Testis (tissue), 3 donors: Measurements from ENCODE around the gene AIG1. TPM values are rescaled to one million over a fixed set of nuclear protein-coding genes. Genes with fewer than 3 reads are reported as not detected.

Experiments
- DNase-seq: peaks from one replicate; pipeline ENCODE4 v3.0.0-alpha.2; 2019
- H3K27ac ChIP-seq, 2 donors: fragments of 200-600 bp; sonication (generic); one replicate each; pipeline ENCODE4 v1.5.1; 2019
- H3K27me3 ChIP-seq: fragments of 200-600 bp; sonication (generic); one replicate; pipeline ENCODE4 v1.5.1; 2019
- H3K36me3 ChIP-seq: fragments of 200-600 bp; sonication (generic); one replicate; pipeline ENCODE4 v1.5.1; 2017; ENCODE audit warnings: low read depth; ENCODE audit errors: missing control alignments
- H3K4me1 ChIP-seq: fragments of 200-600 bp; sonication (generic); one replicate; pipeline ENCODE4 v1.5.1; 2019
- H3K4me3 ChIP-seq, 2 donors: fragments of 200-600 bp; sonication (generic); one replicate each; pipeline ENCODE4 v1.5.1; 2017 to 2019
- H3K9me3 ChIP-seq: fragments of 200-600 bp; sonication (generic); one replicate; pipeline ENCODE4 v1.5.1; 2017
- POLR2A ChIP-seq: fragments of 450-650 bp; IDR thresholded peaks from one replicate; pipeline ENCODE4 v1.6.1; 2017; ENCODE audit warnings: antibody characterized with exemption, mild to moderate bottlenecking, moderate library complexity
- WGBS, 2 donors: methylation state at CpG; one replicate each; pipeline ENCODE4 v1.1.5; 2018; 5-methylcytosine and 5-hydroxymethylcytosine counted together
- intact Hi-C: fragments of 100-400 bp; cut with DNase I; formaldehyde crosslinking; loops from one replicate; pipeline ENCODE4 v1.15.1; 2023; ENCODE audit warnings: low total_unique reads
- polyA plus RNA-seq: library from polyadenylated mRNA; stranded (reverse); fragments of 350-450 nt; fragmentation: Illumina TruSeq; extraction: RNeasy Lipid Tissue Mini Kit (QIAGEN cat#74804); gene quantifications from one replicate; pipeline ENCODE4 v1.2.3, GENCODE V29; 2014; ENCODE audit warnings: low read depth, low replicate concordance; ENCODE audit not compliant: insufficient read depth
- total RNA-seq, 2 donors: library from RNA; depleted of rRNA; stranded (reverse); fragments of >200 nt; gene quantifications; one replicate each; pipeline ENCODE4 v1.2.3, GENCODE V29; 2016
- TF ChIP-seq, protein P1 (sequence below), 3 experiments: fragments of 450-650 bp in 2 of 3; fragments of 200-600 bp in 1 of 3; sonication (generic) in 1 of 3; IDR thresholded peaks; one replicate each; pipeline ENCODE4 v1.5.1; 2016 to 2019; ENCODE audit warnings: antibody characterized with exemption in 3 of 3, mild to moderate bottlenecking in 2 of 3, moderate library complexity in 1 of 3

AIG1 gene
- total and polyA plus RNA-seq, 3 donors from 2014 or later: 39.6 to 57.9 (median 50.7) TPM

DNA sequence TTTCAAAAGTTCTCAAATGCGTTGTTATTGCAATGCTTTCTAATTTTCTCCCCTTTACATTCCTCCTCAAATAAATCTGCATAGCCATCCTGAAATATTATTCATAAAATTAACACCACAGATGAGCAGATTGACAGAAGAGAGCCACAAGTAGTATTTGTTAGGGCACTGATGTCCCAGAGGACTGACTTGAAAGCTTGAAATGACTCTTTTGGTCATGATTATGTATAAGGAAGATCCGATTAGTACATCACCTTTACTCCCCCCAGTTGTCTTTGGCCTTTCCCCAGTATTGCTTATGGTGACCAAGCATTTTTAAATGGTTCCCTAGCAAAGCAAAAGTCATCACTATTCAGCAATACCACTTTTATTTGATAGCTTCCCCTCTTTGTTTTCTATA lies 202.2 kb downstream of the AIG1 start:
- WGBS, 2 donors: 95 to 99% methylated on average over 2 of the region's 2 CpGs
- Histone ChIP-seq H3K4me3 (no peak overlapping the region), H3K27ac (no peak overlapping the region), H3K27me3 (no peaks in the 10 kb centered on the region), H3K4me1 (no peaks in the 10 kb centered on the region), H3K36me3 (no peaks in the 10 kb centered on the region), H3K9me3 (no peaks in the 10 kb centered on the region)
- intact Hi-C loops: no loop called here
- TF ChIP-seq POLR2A: no peak
- TF ChIP-seq, protein P1, sequence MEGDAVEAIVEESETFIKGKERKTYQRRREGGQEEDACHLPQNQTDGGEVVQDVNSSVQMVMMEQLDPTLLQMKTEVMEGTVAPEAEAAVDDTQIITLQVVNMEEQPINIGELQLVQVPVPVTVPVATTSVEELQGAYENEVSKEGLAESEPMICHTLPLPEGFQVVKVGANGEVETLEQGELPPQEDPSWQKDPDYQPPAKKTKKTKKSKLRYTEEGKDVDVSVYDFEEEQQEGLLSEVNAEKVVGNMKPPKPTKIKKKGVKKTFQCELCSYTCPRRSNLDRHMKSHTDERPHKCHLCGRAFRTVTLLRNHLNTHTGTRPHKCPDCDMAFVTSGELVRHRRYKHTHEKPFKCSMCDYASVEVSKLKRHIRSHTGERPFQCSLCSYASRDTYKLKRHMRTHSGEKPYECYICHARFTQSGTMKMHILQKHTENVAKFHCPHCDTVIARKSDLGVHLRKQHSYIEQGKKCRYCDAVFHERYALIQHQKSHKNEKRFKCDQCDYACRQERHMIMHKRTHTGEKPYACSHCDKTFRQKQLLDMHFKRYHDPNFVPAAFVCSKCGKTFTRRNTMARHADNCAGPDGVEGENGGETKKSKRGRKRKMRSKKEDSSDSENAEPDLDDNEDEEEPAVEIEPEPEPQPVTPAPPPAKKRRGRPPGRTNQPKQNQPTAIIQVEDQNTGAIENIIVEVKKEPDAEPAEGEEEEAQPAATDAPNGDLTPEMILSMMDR (IDR thresholded peaks at IDR 0.05): no peak
- no peak for DNase-seq

DNA sequence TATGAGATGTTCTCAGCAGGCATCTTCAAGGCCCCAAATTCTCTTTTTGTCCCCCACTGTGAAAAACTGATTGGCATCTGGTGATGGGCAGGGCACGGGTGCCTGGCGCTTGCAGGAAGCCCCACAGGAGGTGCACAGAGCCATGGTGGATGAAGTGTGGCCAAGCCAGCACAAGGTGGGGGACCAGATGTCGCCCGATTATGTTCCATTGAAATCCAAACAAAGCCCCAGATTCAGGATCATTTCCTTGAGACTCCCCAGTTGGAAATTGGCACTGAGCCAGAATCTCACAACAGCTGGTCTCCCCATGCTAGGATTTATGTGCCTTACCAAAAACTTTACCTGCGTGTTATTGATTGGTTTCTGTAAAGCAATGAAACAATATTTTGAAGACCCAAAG lies 203.7 kb downstream of the AIG1 start:
- Histone ChIP-seq H3K9me3 (no peaks in the 10 kb centered on the region), H3K4me3 (no peak overlapping the region), H3K4me1 (no peaks in the 10 kb centered on the region), H3K36me3 (no peaks in the 10 kb centered on the region), H3K27ac (no peak overlapping the region), H3K27me3 (no peaks in the 10 kb centered on the region)
- 85 to 90% methylated on average over 5 of the region's 5 CpGs for WGBS, 2 donors
- no peak for DNase-seq
- intact Hi-C loops: no loop called here
- TF ChIP-seq, protein P1 (IDR thresholded peaks at IDR 0.05): no peak
- no peak for TF ChIP-seq POLR2A

DNA sequence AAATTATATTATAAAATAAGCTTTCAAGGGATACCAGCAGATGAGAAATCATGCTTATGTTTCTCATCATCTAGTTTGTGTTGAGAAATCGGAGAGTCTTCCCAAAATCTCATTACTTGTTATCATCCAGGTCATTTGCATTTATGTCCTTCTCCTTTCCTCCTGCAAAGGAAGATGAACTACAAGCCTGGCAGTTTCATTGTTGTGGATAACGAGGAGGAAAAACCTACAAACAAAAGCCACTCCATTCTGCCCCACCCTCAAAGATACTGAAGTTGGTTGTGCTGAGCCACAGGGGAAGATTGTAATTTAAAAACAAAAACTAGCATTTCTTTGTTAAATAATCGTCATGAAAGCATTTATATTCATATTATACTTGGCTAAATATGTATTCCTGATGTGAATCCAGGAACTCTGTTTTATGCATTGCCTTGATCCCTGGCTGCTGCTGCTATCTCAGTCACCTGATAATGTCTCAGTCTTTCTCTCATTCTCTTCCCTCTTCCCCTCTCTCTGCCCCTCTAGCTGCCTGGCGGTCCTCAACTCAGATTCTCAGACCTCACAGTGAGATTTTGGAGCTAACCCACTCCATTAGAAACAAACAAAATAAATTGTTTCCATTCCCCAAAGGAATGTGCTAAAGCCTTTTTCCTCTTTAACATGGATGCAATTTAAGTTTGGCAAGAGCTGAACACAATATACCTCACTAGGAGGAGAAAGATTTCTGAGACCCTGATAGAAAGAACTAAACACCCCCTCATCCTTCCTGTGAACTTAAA lies 204.5 kb downstream of the AIG1 start:
- Histone ChIP-seq H3K4me1 (no peaks in the 10 kb centered on the region), H3K4me3 (no peak overlapping the region), H3K27ac (no peak overlapping the region), H3K36me3 (no peaks in the 10 kb centered on the region), H3K9me3 (no peaks in the 10 kb centered on the region), H3K27me3 (no peaks in the 10 kb centered on the region)
- WGBS, 2 donors: 30 to 42% methylated on average over 4 of the region's 4 CpGs
- intact Hi-C loops: no loop called here
- TF ChIP-seq, protein P1 (IDR thresholded peaks at IDR 0.05): no peak
- TF ChIP-seq POLR2A: no peak
- no peak for DNase-seq

DNA sequence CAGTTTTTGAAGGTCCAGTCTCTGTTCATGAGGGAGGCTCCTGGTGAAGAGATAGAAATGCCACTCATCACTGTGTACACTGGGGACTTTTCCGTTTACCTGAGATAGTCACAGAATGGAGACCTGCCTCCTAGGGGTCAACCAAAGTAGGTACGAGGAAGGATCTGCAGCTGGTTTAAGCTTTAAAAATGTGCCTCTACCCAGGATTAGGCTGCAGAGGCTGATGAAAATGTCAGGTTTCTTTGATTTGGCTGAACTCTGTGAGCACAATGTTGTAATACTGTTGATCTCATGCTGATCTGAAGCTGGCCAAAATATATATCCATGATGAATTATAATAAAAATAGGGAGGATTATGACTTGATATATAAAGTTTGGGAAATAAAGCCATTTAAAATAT lies 207.1 kb downstream of the AIG1 start:
- TF ChIP-seq POLR2A: no peak
- TF ChIP-seq, protein P1 (IDR thresholded peaks at IDR 0.05): no peak
- WGBS, 2 donors: 78 to 80% methylated on average over 2 of the region's 2 CpGs
- Histone ChIP-seq H3K9me3 (no peaks in the 10 kb centered on the region), H3K27ac (no peak overlapping the region), H3K4me3 (no peak overlapping the region), H3K27me3 (no peaks in the 10 kb centered on the region), H3K4me1 (no peaks in the 10 kb centered on the region), H3K36me3 (no peaks in the 10 kb centered on the region)
- intact Hi-C loops: no loop called here
- DNase-seq: no peak

DNA sequence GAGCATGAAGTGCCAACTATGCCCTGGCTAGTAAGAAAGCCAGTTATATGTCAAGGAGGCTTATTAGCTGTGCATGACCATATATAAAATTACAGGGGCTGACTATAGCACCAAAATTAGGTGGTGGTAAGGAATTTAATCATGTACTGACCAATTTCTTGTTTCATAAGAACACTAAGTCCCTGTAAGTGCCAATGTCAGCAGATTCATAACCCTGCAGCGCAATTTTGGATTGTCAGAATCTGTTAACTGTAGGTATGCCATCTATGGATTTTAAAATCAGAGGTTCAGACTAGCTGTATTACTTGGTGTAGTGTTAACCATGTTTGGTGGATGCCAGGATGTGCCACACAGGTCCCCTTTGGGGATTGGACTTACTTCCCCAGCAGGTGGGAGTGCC lies 207.8 kb downstream of the AIG1 start:
- Histone ChIP-seq H3K4me1 (no peaks in the 10 kb centered on the region), H3K27me3 (no peaks in the 10 kb centered on the region), H3K36me3 (no peaks in the 10 kb centered on the region), H3K27ac (no peak overlapping the region), H3K9me3 (no peaks in the 10 kb centered on the region), H3K4me3 (no peak overlapping the region)
- TF ChIP-seq, protein P1 (IDR thresholded peaks at IDR 0.05): no peak
- TF ChIP-seq POLR2A: no peak
- 79 to 91% methylated on average over 1 of the region's 1 CpG for WGBS, 2 donors
- no peak for DNase-seq
- intact Hi-C loops: no loop called here
